ENCODE measurements around the gene NRP2.
A peak's percentile ranks its signal among the peaks of the same experiment; 100 is the strongest.

NRP2 gene

GRCh38 chr2:205806143-205806905, 124.0 kb downstream of the NRP2 start:
- peak; percentile 76 for DNase-seq (ENCODE audit: low spot score)

GRCh38 chr2:205807229-205807628, 124.9 kb downstream of the NRP2 start:
- DNase-seq (ENCODE audit: low spot score): no peak

GRCh38 chr2:205807758-205808157, 125.5 kb downstream of the NRP2 start:
- DNase-seq (ENCODE audit: low spot score): no peak

GRCh38 chr2:205808486-205809121, 126.3 kb downstream of the NRP2 start:
- no peak for DNase-seq (ENCODE audit: low spot score)

GRCh38 chr2:205811387-205811786, 129.1 kb downstream of the NRP2 start:
- no peak for DNase-seq (ENCODE audit: low spot score)

- DNase-seq (ENCODE audit: low spot score): no peak
Observed at GRCh38 chr2:205814039-205814364, 131.7 kb downstream of the NRP2 start.

GRCh38 chr2:205815673-205816072, 133.4 kb downstream of the NRP2 start:
- no peak for DNase-seq (ENCODE audit: low spot score)

GRCh38 chr2:205816268-205816667, 134.0 kb downstream of the NRP2 start:
- no peak for DNase-seq (ENCODE audit: low spot score)

- no peak for DNase-seq (ENCODE audit: low spot score)
Observed at GRCh38 chr2:205822579-205822978, 140.3 kb downstream of the NRP2 start.

GRCh38 chr2:205827809-205828365, 145.6 kb downstream of the NRP2 start:
- no peak for DNase-seq (ENCODE audit: low spot score)

- DNase-seq (ENCODE audit: low spot score): no peak
Observed at GRCh38 chr2:205833864-205834263, 151.6 kb downstream of the NRP2 start.

GRCh38 chr2:205834796-205835195, 152.5 kb downstream of the NRP2 start:
- no peak for DNase-seq (ENCODE audit: low spot score)

- DNase-seq (ENCODE audit: low spot score): no peak
Observed at GRCh38 chr2:205835251-205835791, 153.0 kb downstream of the NRP2 start.

GRCh38 chr2:205835923-205836322, 153.6 kb downstream of the NRP2 start:
- DNase-seq (ENCODE audit: low spot score): no peak

GRCh38 chr2:205836477-205837221, 154.3 kb downstream of the NRP2 start:
- no peak for DNase-seq (ENCODE audit: low spot score)

GRCh38 chr2:205837663-205838062, 155.4 kb downstream of the NRP2 start:
- no peak for DNase-seq (ENCODE audit: low spot score)

GRCh38 chr2:205845446-205845845, 163.1 kb downstream of the NRP2 start:
- no peak for DNase-seq (ENCODE audit: low spot score)

Measured in HuH-7 (cell line).